ENCODE results near the gene ARHGEF10L.

The ARHGEF10L gene

DNA sequence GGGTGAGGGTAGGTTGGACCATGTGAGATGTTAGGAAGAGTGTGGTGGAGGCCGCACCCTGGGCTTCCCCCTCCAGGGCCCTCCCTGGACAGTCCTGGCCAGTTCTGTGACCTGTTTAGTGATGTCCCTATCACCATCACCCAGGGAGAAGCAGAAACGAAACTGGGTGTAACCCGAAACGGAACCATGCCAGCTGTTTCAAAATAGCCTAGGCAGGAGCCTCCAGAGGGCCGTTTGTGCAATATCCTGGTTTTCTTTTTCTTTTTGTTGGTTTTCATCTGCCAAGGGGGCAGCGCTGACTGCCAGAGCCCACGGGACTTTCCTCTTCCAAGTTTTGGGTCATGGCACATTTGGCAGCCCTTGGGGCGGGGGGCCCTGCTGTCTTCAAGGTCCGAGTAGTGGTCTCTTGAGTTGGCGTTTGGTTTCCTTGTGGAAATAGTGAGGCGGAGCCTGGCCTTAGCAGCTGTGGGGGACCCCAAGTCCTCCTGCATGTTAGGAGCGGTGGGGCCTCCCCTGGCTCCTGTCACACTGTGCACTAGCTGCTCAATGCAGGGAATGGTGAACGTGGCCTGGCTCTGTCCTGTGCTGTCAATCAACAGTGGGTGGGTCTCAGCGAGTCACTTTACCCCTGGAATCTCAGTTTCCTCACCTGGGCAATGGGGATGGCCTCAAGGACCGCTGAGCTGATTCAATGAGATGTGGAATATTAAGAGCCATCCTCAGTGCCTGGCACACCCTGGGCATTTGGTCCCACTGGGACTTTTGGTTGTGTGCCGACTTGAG, 90.7 kb downstream of the ARHGEF10L start:
- H3K27ac ChIP-seq (ENCODE audit: low read depth, low read length), result no peak overlapping the region
- no peak for TF ChIP-seq EZH2phosphoT487 (conservative IDR thresholded peaks at IDR 0.05; ENCODE audit: low read length)
- TF ChIP-seq CTCF (IDR thresholded peaks at IDR 0.05; ENCODE audit: insufficient read depth, low read length, poor library complexity, severe bottlenecking), result no peak
- H4K20me1 ChIP-seq (ENCODE audit: low read depth, low read length), result no peaks in the 10 kb centered on the region
- H3K9ac ChIP-seq (ENCODE audit: low read length), result no peak overlapping the region
- no peaks in the 10 kb centered on the region for H3K9me3 ChIP-seq (ENCODE audit: insufficient read depth, low read length)
- H3K36me3 ChIP-seq (ENCODE audit: low read length), result no peaks in the 10 kb centered on the region
- no peaks in the 10 kb centered on the region for H3K9me2 ChIP-seq (replicated peaks; ENCODE audit: insufficient read depth, low read length)
- no peaks in the 10 kb centered on the region for H3F3A ChIP-seq (ENCODE audit: insufficient read depth)
- no peaks in the 10 kb centered on the region for H3K79me2 ChIP-seq (ENCODE audit: insufficient read depth, low read length)
- H2AFZ ChIP-seq (ENCODE audit: low read depth, low read length, severe bottlenecking), result no peak overlapping the region
- no peak overlapping the region for H3K4me2 ChIP-seq (ENCODE audit: low read depth, low read length, poor library complexity, severe bottlenecking)
- H3K27me3 ChIP-seq (ENCODE audit: low read length), result no peaks in the 10 kb centered on the region
- H3K4me3 ChIP-seq (ENCODE audit: insufficient read depth, low read length, poor library complexity, severe bottlenecking), result no peak overlapping the region

DNA sequence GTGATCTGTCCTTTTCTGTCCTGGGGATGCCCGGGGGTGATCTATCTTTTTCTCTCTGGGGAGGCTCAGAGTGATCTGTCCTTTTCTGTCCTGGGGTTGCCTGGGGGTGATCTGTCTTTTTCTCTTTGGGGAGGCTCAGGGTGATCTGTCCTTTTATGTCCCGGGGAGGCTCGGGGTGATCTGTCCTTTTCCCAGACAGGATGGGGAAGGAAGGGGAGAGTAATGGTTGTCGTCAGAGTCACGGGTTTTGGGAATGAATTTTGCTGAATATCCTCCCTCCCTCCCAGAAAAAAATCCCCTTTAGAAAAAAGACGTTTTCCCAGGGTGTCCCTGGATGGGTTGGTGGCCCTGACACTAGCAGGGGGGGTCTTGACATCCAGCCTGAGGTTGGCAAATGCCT, 91.5 kb downstream of the ARHGEF10L start:
- no peaks in the 10 kb centered on the region for H3K36me3 ChIP-seq (ENCODE audit: low read length)
- H3K4me3 ChIP-seq (ENCODE audit: insufficient read depth, low read length, poor library complexity, severe bottlenecking), result no peak overlapping the region
- no peak overlapping the region for H2AFZ ChIP-seq (ENCODE audit: low read depth, low read length, severe bottlenecking)
- H3F3A ChIP-seq (ENCODE audit: insufficient read depth), result no peaks in the 10 kb centered on the region
- H3K79me2 ChIP-seq (ENCODE audit: insufficient read depth, low read length), result no peaks in the 10 kb centered on the region
- TF ChIP-seq CTCF (IDR thresholded peaks at IDR 0.05; ENCODE audit: insufficient read depth, low read length, poor library complexity, severe bottlenecking) (no peak), EZH2phosphoT487 (conservative IDR thresholded peaks at IDR 0.05; ENCODE audit: low read length) (no peak)
- H3K9ac ChIP-seq (ENCODE audit: low read length), result no peak overlapping the region
- no peaks in the 10 kb centered on the region for H4K20me1 ChIP-seq (ENCODE audit: low read depth, low read length)
- H3K27ac ChIP-seq (ENCODE audit: low read depth, low read length), result no peak overlapping the region
- H3K27me3 ChIP-seq (ENCODE audit: low read length), result no peaks in the 10 kb centered on the region
- no peaks in the 10 kb centered on the region for H3K9me3 ChIP-seq (ENCODE audit: insufficient read depth, low read length)
- H3K4me2 ChIP-seq (ENCODE audit: low read depth, low read length, poor library complexity, severe bottlenecking), result no peak overlapping the region
- no peaks in the 10 kb centered on the region for H3K9me2 ChIP-seq (replicated peaks; ENCODE audit: insufficient read depth, low read length)

- Histone ChIP-seq H3K79me2 (ENCODE audit: insufficient read depth, low read length) (no peaks in the 10 kb centered on the region), H4K20me1 (ENCODE audit: low read depth, low read length) (no peaks in the 10 kb centered on the region), H3K9ac (ENCODE audit: low read length) (no peak overlapping the region), H3K27me3 (ENCODE audit: low read length) (no peaks in the 10 kb centered on the region), H3K36me3 (ENCODE audit: low read length) (no peaks in the 10 kb centered on the region), H3K27ac (ENCODE audit: low read depth, low read length) (no peak overlapping the region), H2AFZ (ENCODE audit: low read depth, low read length, severe bottlenecking) (no peak overlapping the region), H3K4me2 (ENCODE audit: low read depth, low read length, poor library complexity, severe bottlenecking) (no peak overlapping the region), H3K9me3 (ENCODE audit: insufficient read depth, low read length) (no peaks in the 10 kb centered on the region), H3K9me2 (replicated peaks; ENCODE audit: insufficient read depth, low read length) (no peaks in the 10 kb centered on the region), H3F3A (ENCODE audit: insufficient read depth) (no peaks in the 10 kb centered on the region), H3K4me3 (ENCODE audit: insufficient read depth, low read length, poor library complexity, severe bottlenecking) (no peak overlapping the region)
- TF ChIP-seq CTCF (IDR thresholded peaks at IDR 0.05; ENCODE audit: insufficient read depth, low read length, poor library complexity, severe bottlenecking) (no peak), EZH2phosphoT487 (conservative IDR thresholded peaks at IDR 0.05; ENCODE audit: low read length) (no peak)
These were observed 91.9 kb downstream of the ARHGEF10L start for GRCh38 chr1:17631410-17631809.
